Activated CD8-positive, alpha-beta memory T cell treated with anti-CD3 and anti-CD28 coated beads, Interleukin-2, amount 50 U/mL, for 24 hours (primary cell): Measurements from ENCODE around the gene TGM2.

ENCODE experiments used
- DNase-seq: peaks from one replicate; pipeline ENCODE4 v3.0.0-alpha.2; 2020; ENCODE audit errors: extremely low read depth

Gene TGM2

GRCh38 chr20:38161412-38161774, 3.7 kb downstream of the TGM2 start:
- DNase-seq: no peak

- no peak for DNase-seq
Measured at GRCh38 chr20:38159957-38160756, 4.9 kb downstream of the TGM2 start.

DNA sequence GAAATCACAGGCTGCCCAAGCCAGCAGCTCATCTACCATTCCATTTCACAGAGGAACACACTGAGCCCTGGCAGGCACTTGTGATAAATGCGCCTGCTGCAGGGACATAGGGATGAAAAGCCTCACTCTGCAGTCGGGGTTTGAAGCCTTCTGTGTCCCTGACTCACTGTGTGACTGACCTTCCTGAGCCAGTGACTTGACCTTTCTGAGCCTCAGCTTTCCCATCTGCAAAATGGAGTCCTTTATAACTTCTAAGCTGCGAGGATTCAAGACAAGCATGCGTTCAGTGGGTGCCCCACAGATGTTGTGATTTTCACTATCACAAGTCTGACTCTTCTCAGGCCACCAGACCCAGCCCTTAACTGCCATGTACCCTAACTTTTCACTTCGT, 5.5 kb downstream of the TGM2 start:
- DNase-seq: no peak

GRCh38 chr20:38158701-38159351, 6.2 kb downstream of the TGM2 start:
- no peak for DNase-seq

DNA sequence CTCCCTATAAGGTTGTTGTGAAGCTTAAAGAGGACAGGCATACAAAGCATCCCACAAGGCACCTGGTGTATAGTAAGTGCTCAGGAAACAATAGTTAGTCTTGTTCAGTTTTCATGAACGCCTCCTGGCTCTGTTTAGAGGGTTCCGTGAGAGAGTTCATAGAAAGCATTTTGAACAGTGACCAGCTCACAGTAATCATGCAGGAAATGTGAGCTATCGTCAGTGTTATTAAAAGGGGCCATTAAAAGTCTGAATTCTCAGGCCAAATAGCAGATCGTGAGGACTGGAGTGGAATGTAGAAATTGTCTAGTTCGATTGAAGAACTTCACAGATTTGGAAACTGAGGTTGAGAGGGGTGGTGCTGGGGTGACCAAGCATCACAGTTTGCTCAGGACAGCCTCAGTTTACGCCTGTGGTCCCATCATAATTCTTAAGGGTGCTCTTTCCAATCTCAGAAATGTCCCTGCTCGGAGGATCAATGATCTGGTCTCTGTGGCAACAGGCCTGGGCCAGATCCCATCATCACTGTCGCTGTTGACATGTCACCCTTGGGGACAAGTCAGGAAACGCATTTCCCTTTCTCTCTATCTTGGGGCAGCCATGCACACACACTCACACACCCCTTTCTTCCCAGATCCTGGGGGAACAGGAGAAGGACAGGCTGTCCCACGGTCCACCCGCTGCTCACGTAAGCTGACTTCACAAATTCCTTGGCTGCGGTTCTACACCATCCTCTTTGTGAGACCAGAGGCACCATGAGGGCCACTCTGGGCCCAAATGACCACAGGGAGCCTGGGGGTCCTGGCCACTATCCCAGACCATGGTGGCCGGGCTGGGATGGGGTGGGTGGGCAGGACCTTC, 7.2 kb downstream of the TGM2 start:
- DNase-seq: no peak

GRCh38 chr20:38156888-38157634, 8.0 kb downstream of the TGM2 start:
- DNase-seq: no peak

DNA sequence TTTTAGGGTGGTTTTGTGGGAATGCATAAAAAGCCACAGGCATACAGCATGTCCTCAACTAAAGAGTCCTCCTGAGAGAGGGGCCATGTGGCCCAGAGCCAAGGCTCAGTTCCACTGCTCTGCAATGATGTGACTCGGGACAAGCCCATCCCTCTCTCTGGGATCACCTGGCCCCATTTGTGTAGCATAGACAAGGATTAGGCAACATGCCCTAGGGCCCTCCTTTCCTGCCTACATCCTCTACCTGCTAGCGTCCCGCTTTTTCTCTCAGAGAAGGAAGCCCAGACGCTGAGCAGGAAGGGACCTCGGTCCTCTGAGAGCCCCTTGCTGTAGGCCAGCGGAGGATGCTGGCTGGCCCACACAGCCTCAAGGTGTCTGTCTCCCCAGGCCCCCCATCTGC, 8.8 kb downstream of the TGM2 start:
- DNase-seq: no peak

- DNase-seq: no peak
Measured at GRCh38 chr20:38155811-38156210, 9.3 kb downstream of the TGM2 start.

- DNase-seq: no peak
Measured at GRCh38 chr20:38153401-38153800, 11.7 kb downstream of the TGM2 start.

- DNase-seq: no peak
Measured at GRCh38 chr20:38152621-38153221, 12.3 kb downstream of the TGM2 start.

DNA sequence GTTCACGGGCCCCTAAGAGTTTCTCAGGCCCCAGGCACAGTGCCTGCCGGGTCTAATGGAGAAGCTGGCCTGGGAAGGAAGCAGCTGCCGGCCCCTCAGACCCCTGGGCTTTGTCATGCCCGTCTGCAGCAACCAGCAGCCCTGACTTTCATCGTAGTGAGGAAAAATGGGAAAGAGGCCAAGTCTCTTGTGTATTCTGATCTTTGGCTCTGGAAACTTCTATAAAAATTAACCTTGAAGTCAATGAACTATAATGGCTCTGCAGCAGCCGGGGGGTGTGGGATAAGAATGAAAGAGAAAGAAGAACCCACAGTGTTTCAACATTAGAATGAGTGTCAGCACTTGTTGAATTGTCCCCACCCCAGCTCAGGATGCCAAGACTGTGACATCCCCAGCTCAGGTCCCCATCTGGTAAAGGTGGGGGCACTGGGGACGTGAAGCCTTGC, 12.9 kb downstream of the TGM2 start:
- DNase-seq: no peak

DNA sequence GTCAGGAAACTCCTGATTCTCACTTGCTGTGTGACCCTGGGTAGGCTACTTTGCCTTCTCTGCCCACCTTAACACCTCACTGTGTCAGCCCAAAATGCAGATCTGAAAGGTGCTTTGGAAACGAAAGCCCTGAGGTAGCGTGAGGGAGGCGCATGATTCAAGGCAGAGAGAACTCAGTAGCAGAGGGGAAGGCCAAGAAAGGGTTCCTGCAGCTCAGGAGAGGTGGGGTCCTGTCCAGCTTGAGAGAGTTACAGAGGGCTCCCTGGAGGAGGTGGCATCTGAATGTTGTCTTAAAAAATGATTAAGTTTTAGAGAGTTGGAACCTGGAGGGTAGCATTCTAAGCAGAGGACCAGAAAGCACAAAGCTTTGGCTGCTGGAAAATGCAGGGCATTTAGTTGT, 13.6 kb downstream of the TGM2 start:
- no peak for DNase-seq

GRCh38 chr20:38150335-38151170, 14.5 kb downstream of the TGM2 start:
- no peak for DNase-seq

GRCh38 chr20:38148328-38149102, 16.6 kb downstream of the TGM2 start:
- no peak for DNase-seq

DNA sequence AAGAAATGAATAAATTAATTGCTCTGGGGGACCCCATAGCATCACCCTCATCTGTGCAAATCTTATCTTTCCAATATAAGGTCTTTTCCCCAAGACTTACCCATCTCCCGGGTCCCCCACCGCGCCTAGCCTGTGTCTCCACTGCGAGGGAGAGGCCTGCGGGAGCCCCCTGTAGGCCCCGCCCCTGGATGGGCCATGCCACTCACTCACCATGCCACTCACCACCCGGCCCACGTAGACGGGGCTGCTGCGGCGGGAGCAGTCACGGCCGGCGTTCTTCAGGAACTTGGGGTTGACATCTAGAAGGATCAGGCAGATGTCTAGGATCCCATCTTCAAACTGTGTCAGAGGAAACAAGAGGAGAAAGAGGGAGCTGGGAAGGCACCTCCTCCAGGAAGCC, 17.3 kb downstream of the TGM2 start:
- DNase-seq: no peak

DNA sequence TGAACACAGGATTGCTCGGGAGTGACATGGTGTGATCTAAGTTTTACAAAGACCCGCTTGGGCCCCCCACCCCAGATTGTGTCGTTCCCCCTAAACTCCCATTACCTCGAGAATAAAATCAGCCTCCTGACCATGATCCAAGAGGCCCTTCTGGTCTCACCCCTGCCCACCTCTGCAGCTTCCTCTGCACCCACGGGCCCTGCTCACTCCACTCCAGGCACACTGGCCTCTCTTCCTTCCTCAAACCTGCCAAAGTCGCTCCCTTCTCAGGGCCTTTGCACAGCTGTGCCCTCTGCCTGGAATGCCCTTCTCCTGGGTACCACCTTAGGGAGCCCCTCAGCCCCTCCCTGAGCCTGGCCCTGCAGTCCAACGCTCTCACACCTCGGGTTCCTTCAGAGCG, 17.9 kb downstream of the TGM2 start:
- DNase-seq: no peak

- DNase-seq: no peak
Measured at GRCh38 chr20:38146628-38147027, 18.4 kb downstream of the TGM2 start.

GRCh38 chr20:38146156-38146555, 18.9 kb downstream of the TGM2 start:
- DNase-seq: no peak

DNA sequence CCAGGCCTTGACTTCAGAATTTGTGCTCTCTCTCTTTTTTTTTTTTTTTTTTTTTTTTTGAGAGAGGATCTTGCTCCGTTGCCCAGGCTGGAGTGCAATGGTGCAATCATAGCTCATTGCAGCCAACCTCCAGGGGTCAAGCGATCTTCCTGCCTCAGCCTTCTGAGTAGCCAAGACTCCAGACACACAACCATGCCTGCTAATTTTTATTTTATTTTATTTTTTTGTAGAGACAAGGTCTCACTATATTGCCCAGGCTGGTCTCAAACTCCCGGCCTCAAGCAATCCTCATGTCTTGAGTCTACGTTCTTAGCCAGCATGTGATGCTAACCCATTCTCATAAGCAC, 19.4 kb downstream of the TGM2 start:
- DNase-seq: no peak
